Ureter (tissue), 1 donor: ENCODE data around the gene SURF2. TPM values are rescaled to one million over a fixed set of nuclear protein-coding genes. Genes with fewer than 3 reads are reported as not detected.
A peak's percentile ranks its signal among the peaks of the same experiment; 100 is the strongest.
"Not testable (repeated sequence)": the region's sequence is repeated elsewhere in the genome, so short reads cannot be mapped to it uniquely, and the experiment has no call there.

Experiments
- DNase-seq: peaks from one replicate; pipeline ENCODE4 v3.0.0-alpha.2; 2020; ENCODE audit warnings: low spot score
- total RNA-seq: library from RNA; stranded (reverse); gene quantifications from one replicate; pipeline ENCODE4 v1.2.4, GENCODE V29; 2023
- donor health status: DM: yes; HTN: yes; CAD: no.

SURF2 gene
- total RNA-seq, 1 donor from 2014 or later: 26.0 TPM

DNA sequence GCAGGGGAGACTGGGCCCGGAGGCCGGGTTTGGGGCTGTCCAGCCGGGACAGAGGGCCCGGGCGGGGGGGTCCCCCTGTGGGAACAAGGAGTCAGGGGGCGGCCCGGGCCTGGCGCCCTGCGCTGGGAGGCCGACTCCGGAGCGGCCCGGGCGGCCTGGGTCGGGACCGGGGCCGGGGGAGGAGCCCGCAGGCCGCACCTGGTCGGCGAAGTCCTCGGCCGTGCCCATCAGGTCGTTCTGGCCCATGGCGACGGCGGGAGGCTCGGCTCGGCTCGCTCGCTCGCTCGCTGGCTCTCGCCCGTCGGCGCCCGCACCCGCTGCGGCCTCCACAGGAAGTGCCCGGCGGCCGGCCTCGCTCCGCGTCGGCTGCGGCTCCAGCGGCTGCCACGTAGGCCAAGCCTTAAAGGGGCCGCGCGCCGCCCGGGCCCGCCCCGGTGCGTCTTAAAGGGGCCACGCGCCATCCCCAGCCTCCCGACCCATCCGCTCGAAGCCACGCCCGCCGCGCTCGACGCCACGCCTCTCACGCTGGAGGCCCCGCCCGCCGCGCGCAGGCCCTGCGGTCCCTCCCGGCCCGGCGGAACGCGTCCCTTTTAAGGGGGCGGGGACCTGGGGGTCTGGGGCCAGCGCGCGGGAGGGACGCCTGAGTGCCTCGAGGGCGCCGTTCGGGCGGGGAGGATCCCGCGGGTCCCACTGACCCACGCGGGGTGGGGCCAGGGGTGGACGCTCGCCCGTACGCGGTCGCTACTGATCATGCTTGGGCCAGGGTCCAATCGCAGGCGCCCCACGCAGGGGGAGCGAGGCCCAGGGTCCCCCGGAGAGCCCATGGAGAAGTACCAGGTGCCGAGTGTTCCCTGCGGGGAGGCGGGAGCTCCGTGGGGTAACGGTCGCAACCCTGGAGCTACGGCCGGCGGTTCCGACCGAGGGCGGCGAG is 19.6 kb downstream of the SURF2 start, which contains the start of the genes STKLD1 and SURF4:
Gene STKLD1 (plus strand): TSS at position 643 of the 931 bp plus-strand sequence. CDS start 108 bp downstream, at position 751.
Gene SURF4 (minus strand): TSS at position 337 of the 931 bp plus-strand sequence. CDS start 91 bp downstream, at position 246.
- DNase-seq: peak; percentile 96

DNA sequence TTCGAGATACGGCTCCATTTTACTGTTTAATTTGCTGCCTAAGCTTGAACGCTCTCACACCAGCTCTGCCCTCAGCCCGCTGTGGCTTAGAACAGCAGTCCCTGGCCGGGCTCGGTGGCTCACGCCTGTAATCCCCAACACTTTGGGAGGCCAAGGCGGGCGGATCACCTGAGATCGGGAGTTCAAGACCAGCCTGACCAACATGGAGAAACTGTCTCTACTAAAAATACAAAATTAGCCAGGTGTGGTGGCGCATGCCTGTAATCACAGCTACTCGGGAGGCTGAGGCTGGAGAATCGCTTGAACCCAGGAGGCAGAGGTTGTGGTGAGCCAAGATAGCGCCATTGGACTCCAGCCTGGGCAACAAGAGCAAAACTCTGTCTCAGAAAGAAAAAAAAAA is 20.9 kb downstream of the SURF2 start:
- DNase-seq: not testable (repeated sequence)

DNA sequence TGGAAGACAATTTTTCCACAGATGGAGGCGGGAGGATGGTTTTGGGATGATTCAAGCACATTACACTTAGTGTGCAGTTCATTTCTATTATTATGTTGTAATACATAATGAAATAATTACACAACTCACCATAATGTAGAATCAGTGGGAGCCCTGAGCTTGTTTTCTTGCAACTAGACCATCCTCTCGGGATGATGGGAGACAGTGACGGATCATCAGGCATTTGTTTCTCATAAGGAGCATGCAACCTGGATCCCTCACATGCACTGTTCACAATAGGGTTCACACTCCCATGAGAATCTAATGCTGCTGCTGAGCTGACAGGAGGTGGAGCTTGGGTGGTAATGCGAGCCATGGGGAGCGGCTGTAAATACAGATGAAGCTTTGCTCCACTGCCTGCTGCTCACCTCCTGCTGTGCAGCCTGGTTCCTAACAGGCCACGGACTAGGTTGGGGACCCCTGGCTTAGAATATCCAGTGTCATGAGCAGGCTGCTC is 21.4 kb downstream of the SURF2 start:
- no peak for DNase-seq

DNA sequence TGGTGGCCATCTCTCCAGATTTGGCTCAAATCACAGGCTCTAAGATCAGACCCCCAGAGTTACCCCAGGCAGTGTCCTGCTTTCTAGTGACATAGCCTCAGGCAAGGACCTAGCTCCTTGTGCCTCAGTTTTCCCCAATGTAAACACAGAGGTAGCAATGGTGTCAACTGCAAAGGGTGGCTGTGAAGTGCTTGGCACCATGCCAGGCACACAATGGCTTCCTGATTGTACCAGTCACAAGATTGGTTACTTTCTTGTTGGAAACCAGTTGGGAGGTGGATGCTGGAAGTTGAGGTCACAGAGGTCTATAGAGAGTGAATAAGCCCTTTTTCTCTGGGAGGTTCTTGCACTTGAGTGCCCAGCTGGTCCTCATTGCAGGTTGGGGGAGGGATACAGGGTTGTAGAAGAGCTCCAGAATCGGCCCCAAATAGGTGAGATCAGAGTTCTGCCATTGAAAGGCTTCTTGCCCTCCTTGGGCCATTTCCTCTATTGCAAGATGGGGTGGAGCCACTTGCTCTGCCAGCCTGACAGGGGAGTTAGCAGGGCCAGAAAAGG is 22.1 kb downstream of the SURF2 start:
- no peak for DNase-seq

DNA sequence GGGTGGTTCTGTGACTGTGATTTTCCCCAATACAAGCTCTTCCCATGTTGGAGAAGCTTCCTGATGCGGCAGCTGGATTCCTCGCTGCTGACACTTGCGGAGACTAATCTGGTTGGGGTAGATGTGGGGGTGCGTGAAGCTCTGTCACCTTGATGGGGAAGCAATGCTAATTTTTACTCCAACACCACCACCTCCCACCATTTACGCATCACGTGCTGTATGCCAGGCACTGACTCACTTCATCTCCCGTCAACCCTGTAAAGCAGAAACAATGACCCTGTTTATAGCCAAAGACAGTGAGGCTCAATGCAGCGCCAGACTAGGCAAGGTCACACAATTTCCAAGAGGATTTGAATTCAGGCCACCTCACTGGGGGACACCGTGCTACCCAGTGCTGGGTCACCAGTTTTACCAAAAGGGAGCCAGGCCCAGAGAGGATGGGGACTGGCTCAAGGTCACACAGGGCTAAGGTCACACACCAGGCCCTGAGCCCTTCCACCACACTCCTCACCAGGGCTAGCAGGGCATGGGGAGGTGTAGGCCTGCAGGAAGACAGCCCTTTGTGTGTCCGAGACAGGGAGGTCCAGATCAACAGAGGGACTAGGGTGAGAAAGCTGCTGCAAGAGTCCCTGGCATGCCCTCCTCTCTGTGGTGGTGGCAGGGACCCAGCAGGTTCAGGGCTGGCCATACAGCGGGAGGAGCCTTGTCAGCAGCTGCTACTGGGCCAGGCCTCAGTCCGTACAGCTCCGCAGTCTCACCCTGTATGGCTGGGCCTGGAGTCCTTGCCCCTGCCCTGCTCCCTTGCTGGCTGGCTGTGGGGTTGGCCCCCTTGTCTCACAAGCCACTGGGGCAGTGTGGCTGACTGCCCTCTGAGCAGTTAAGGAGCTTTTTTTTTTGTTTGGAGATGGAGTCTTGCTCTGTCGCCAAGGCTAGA is 23.1 kb downstream of the SURF2 start:
- DNase-seq: no peak

DNA sequence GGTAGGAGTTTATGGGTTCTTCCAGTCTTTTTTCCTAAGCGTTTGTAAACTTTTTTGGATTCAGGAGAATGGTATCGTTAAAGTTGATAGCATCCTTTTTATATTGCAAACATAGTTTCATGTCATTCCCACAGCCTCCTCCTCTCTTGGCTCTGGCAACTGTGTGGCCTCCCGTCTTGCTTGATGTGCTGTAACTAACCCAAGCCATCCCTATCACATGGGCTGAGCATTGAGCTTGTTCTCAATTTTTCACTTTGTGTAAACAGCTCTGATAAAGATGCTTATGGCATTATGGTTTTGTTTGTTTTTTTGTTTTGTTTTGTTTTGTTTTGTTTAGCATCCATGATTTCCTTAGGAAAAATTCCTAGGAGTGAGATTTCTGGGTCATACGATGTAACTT is 24.4 kb downstream of the SURF2 start:
- no peak for DNase-seq

DNA sequence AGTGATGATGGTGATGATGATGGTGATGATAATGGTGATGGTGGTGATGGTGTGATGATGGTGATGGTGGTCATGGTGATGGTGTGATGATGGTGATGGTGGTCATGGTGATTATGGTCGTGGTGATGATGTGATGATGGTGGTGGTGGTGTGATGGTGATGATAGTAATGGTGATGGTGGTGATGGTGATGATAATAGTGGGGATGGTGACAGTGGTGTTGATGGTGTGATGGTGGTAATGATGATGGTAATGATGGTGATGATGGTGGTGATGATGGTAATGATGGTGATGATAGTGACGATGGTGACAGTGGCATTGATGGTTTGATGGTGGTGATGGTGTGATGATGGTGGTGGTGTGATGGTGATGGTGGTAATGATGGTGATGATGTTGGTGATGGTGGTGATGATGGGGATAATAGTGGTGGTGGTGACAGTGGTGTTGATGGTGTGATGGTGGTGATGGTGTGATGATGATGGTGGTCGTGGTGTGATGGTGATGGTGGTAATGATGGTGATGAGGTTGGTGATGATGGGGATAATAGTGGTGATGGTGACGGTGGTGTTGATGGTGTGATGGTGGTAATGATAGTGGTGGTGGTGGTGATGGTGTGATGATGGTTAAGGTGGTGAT is 26.3 kb downstream of the SURF2 start:
- DNase-seq: no peak

DNA sequence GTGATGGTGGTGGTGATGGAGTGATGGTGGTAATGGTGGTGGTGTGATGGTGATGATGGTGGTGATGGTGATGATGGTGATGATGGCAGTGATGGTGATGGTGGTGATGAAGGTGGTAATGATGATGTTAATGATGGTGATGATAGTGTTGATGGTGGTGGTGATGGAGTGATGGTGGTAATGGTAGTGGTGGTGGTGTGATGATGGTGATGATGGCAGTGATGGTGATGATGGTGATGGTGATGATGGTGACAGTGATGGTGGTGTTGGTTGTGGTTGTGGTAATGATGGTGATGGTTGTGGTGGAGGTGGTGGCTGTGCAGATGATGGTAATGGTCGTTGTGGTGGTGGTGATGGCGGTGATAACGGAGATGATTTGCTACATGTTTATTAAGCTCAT is 27.1 kb downstream of the SURF2 start:
- DNase-seq: no peak

DNA sequence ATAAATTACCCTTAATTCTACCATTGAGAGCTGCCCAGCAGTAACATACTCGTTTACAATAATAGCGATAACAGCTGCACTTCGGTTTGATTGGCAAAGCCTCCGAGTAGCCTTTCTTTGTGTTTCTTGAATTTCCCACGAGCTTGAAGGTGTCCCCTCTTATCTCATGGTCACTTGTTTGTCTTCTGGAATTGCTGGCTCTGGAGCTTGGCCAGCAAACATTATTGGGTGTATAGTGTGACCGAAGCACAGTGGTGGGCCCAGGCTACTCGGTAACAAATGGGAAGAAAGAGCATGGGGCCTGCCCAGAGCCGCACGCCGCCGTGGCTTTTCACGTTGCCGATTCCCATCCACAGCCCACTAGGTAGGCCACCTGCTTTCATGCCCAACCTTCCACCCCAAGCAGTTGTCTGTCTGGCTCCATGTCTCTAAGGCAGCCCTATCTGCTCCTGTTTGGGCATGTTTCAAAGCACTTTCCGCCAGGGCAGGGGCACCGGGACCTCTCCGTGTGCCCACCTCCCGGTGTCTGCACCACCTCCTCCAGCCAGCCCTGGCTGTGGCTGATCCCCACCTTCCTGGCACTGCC is 28.5 kb downstream of the SURF2 start:
- no peak for DNase-seq

DNA sequence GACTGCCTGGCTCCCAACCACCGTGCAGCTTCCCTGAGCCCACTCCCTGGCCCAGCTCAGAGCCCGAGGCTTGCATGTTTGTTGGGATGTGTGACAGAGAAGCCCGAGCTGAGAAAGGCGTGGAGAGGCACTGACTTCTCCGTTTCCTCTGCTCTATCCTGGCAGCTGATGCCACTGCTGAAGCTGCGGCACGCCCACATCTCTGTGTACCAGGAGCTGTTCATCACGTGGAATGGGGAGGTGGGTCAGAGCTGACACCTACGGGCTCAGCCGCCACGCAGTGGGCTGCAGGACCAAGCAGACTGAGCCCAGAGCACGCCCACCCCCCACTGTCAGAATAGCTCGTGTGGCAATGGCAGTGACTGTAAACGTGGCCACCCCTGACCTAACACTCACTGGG is 29.1 kb downstream of the SURF2 start:
- no peak for DNase-seq

DNA sequence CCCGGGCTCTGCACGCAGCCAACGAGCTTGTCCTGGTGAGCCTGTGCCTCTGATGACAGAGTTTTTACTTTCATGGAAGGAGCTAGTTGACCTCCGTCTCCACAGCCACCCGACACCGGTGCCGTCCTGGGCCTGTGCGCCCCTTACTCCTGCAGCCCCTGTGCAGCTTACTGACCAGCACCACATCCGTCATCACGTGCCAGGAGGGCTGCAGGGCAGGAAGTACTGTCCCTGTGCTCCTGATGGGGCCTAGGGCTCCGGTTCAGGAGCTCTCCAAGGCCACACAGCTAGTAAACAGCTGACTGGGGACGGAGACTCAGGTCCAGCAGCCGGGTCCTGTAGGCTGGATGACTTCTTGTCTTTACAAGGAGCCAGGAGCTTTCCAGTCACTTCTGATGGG is 30.0 kb downstream of the SURF2 start:
- DNase-seq: no peak

DNA sequence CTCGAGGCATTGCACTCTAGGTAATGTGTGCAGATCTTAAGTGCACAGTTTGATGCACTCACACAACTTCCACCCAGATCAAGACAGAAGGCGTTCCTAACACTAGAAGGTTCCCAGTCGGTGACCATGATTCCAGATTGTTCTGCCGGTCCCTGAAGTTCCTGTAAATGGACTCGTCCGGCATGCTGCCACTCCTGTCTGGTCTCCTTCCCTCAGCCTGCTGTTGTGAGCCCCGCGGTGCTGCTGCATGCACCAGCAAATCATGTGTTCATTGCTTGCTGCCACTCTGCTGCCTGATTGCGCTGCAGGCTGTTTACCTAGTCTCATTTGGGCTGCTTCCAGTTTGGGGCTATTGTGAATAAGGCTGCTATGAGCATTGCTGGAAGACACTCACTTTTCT is 31.3 kb downstream of the SURF2 start:
- DNase-seq: peak; percentile 69

DNA sequence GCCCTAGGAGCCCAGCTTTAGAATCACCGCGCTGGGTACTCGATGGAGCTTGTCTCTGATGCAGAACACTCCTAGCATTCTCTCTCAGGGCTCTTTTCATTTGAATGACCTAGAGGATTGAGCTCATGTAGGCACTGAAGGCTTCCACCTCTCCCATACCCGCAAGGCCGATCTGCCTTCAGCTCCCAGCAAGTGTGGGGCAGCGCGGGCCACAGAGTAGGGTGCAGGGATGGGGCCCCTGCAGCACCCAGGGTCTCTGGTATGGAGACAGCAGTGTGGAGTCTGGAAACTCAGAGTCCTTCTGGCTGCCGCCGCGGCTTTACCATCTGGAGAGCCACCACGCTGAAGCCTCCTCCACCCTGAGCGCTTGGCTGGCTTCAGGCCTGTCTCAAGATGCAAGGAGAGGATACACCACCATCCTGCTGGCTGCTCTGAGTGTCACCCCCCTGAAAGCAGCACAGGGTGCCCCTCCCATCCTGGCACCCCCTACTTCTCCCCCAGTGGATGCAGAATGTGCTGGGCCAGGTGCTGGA is 32.7 kb downstream of the SURF2 start:
- DNase-seq: no peak

DNA sequence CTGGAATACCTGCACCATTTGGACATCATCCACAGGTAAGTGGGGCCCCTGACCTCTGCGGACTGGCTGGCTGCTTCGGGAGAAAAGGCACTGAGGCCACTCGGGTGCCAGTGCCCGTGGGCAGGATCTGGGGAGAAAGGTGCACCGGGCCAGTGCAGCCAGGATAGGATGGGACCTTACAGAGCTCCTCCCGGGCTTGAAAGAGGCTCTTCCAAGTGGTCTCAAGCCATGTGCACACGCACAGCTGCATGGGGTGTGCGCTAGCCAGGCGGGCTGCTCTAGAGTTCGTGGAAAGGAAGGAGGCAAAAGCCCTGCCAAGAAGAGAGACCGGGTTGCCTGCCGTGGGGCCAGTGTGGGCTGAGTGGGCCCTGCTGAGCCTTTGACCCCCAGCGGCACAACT is 33.2 kb downstream of the SURF2 start:
- DNase-seq: no peak

DNA sequence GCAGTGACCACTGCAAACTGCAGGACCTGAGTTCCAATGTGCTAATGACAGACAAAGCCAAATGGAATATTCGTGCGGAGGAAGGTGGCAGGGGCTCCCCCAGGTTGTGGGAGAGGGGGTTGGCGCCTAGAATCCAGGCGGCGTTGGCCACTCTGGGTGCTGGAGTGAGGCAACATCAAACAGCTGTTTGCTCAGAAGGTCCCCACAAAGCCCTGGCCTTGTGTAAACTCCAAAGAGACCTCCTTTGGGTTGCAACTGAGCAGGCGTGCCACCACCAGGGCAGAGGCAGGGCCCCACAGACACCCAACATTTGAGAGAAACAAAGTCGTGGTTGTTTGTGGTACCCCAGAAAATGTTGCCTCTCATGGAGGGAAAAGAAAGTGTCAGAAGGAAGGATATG is 34.4 kb downstream of the SURF2 start:
- DNase-seq: no peak

DNA sequence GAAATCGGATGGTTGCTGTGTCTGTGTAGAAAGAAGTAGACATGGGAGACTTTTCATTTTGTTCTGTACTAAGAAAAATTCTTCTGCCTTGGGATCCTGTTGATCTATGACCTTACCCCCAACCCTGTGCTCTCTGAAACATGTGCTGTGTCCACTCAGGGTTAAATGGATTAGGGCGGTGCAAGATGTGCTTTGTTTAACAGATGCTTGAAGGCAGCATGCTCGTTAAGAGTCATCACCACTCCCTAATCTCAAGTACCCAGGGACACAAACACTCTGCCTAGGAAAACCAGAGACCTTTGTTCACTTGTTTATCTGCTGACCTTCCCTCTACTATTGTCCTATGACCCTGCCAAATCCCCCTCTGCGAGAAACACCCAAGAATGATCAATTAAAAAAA is 35.1 kb downstream of the SURF2 start:
- DNase-seq: not testable (repeated sequence)

DNA sequence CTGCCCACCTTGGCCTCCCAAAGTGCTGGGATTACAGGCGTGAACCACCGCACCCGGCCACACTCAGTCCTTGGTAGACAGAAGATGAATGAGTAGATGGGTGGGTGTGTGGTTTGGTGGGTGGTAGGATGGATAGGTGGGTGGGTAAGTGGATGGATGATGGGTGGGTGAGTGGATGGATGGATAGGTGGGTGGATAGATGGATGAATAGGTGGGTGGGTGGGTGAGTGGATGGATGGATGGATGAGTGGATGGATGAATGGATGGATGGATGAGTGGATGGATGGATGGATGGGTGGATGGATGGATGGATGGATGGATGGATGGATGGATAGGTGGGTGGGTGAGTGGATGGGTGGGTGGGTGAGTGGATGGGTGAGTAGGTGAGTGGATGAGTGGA is 36.0 kb downstream of the SURF2 start:
- not testable (repeated sequence) for DNase-seq

DNA sequence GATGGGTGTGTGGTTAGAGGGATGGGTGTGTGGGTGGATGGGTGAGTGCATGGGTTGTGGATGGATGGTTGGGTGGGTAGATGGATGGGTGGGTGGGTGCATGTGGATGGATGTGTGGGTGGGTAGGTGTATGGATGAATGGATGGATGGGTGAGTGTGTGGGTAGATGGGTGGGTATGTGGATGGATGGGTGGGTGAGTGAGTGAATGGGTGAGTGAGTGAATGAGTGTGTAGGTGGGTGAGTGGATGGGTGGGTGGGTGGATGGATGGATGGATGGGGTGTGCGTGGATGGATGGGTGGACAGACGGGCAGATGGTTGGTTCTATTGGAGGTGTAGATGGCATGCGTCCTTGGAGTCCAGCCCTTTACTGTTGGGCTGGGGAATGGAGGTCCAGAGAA is 37.0 kb downstream of the SURF2 start:
- DNase-seq: no peak

DNA sequence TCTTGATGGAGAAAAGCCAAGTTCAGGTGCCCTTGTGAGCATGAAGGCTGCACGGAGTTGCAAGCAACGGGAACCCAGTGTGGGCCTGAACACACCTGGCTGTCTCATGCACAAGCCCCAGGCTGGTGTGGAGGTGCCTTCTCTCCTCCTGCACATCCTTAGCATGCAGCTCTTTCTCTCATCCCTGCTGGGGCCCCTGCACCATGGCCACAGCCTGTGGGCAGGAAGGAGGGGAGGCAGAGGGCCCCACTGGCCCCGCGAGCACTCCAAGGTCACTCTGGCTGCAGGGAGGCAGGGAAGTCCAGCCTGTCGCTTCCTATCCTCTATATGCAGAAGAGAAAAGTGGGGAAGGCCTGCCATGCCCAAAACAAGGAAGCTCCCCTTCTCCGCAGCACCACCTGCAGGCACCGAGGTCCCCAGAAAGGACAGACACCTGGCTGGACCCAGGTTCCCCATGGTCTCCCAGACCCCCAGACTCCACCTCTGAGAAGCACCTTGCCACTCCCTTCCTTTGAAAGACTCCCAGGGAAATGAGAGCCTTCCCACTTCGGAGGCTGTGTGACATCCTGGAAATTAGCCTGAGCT is 38.4 kb downstream of the SURF2 start:
- no peak for DNase-seq

DNA sequence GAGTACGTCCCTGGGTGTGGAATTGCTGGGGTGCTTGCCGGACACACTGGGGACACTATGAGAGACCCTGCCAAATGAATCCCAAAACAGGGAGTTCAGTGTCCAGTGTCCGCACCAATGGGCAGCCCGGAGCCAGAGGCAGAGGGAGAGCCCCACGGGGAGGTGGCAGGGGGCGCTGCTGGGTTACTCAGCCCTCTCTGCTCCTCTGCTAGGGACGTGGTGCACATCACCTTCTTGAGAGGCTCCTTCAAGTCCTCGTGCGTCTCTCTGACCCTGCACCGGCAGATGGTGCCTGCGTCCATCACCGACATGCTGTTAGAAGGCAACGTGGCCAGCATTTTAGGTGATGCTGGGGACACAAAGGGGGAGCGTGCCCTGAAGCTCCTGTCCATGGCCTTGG is 40.6 kb downstream of the SURF2 start:
- DNase-seq: no peak
